K562 (cell line): Measurements from ENCODE around the gene SLC9A3. TPM values are rescaled to one million over a fixed set of nuclear protein-coding genes. Genes with fewer than 3 reads are reported as not detected.

Experiments used
- ATAC-seq: fragments of 200-7000 bp; cut with Tn5 transposase; 3 replicates; pipeline ENCODE4 v1.9.1; 2020; ENCODE audit warnings: moderate library complexity
- BruUV-seq: library from RNA; stranded (reverse); fragments of 400-500 nt; replicated peaks from 2 replicates; lab custom pipeline; 2021; lab: Mats Ljungman, UMichigan
- CTCF ChIA-PET: fragments of 300-600 bp; formaldehyde crosslinking; extraction: SDS; loops from one replicate; lab custom pipeline; 2021; ENCODE audit warnings: low intra/inter-chr PET ratio; lab: Yijun Ruan, JAX
- POLR2A ChIA-PET: fragments of 300-600, 350-650 bp; sonication (Branson Sonifier 250); formaldehyde crosslinking; extraction: SDS; loops from one replicate; lab custom pipeline; 2021; ENCODE audit warnings: antibody characterized with exemption, inconsistent platforms; lab: Yijun Ruan, JAX
- DNase-seq, 4 experiments: peaks; one replicate each; pipeline versions ENCODE4 v3.0.0 to v3.0.0-alpha.2; 2011 to 2018; ENCODE audit warnings: low spot score in 3 of 4, mixed read lengths in 3 of 4; ENCODE audit errors: extremely low read depth in 1 of 4
- FAIRE-seq: peaks from 2 replicates; lab custom pipeline; 2011; peaks lifted over from hg19 to GRCh38; lab: Jason Lieb, UNC
- H2AFZ ChIP-seq: 2 replicates; pipeline ENCODE4 v1.6.0; 2011; ENCODE audit warnings: low read depth, low read length, control low read depth, inconsistent platforms
- H3K27ac ChIP-seq: fragments of 200-600 bp; 3 replicates; pipeline ENCODE4 v1.8.0; 2011; ENCODE audit warnings: low read depth, mild to moderate bottlenecking, control low read depth, inconsistent platforms, low read length, moderate library complexity, mixed read lengths; ENCODE audit errors: extremely low read depth
- H3K27me3 ChIP-seq, 2 experiments: fragments of 300-600 bp in 1 of 2; 2 replicates in 1 of 2; 3 replicates in 1 of 2; pipeline versions ENCODE4 v1.6.0 to v1.8.0; 2011; ENCODE audit warnings: inconsistent platforms in 2 of 2, low read length in 2 of 2, mild to moderate bottlenecking in 1 of 2, mixed read lengths in 1 of 2, moderate library complexity in 1 of 2; ENCODE audit not compliant: control insufficient read depth in 2 of 2, insufficient read depth in 2 of 2
- H3K36me3 ChIP-seq: fragments of 300-600 bp; 3 replicates; pipeline ENCODE4 v1.8.0; 2011; ENCODE audit warnings: mild to moderate bottlenecking, low read length, inconsistent platforms; ENCODE audit not compliant: control insufficient read depth, insufficient read depth
- H3K4me1 ChIP-seq, 2 experiments: fragments of 200-600 bp in 1 of 2; replicated peaks in 1 of 2; 2 replicates in 1 of 2; 3 replicates in 1 of 2; pipeline versions ENCODE4 v1.5.1 to v1.8.0; 2011; ENCODE audit warnings: inconsistent platforms in 2 of 2, low read length in 2 of 2, mild to moderate bottlenecking in 1 of 2, mixed read lengths in 1 of 2, moderate library complexity in 1 of 2; ENCODE audit not compliant: control insufficient read depth in 2 of 2, insufficient read depth in 2 of 2
- H3K4me2 ChIP-seq: 2 replicates; pipeline ENCODE4 v1.6.1; 2011; ENCODE audit warnings: low read length, control low read depth, inconsistent platforms, mixed read lengths; ENCODE audit not compliant: insufficient read depth
- H3K4me3 ChIP-seq: fragments of 200-600 bp; sonication (generic), shearing (Covaris generic); 2 replicates; pipeline ENCODE4 v1.5.1; 2016; ENCODE audit warnings: control low read depth, inconsistent platforms
- H3K79me2 ChIP-seq: fragments of 200-600 bp; 3 replicates; pipeline ENCODE4 v1.8.0; 2011; ENCODE audit warnings: low read length, inconsistent platforms; ENCODE audit not compliant: control insufficient read depth, insufficient read depth
- H3K9ac ChIP-seq, 2 experiments: 2 replicates each; pipeline versions ENCODE4 v1.6.0 to v1.6.1; 2011; ENCODE audit warnings: low read depth in 2 of 2, low read length in 2 of 2, control low read depth in 1 of 2, inconsistent platforms in 1 of 2, mild to moderate bottlenecking in 1 of 2, mixed read lengths in 1 of 2; ENCODE audit not compliant: insufficient read depth in 1 of 2
- H3K9me1 ChIP-seq: one replicate; pipeline ENCODE4 v1.6.0; 2011; ENCODE audit warnings: inconsistent platforms, mild to moderate bottlenecking, low read length, moderate library complexity; ENCODE audit not compliant: control insufficient read depth, insufficient read depth
- H3K9me3 ChIP-seq: replicated peaks from 2 replicates; pipeline ENCODE4 v1.5.1; 2011; ENCODE audit warnings: low read depth, low read length, inconsistent platforms; ENCODE audit not compliant: control insufficient read depth, insufficient read depth
- H4K20me1 ChIP-seq: replicated peaks from 2 replicates; pipeline ENCODE4 v1.6.1; 2011; ENCODE audit warnings: low read length, inconsistent platforms, mixed read lengths; ENCODE audit not compliant: control insufficient read depth, insufficient read depth
- CREB5 ChIP-seq: fragments of 250-450 bp; sonication (Bioruptor Pico); IDR thresholded peaks from 2 replicates; pipeline ENCODE4 v1.5.0; 2020; ENCODE audit warnings: mild to moderate bottlenecking
- EHMT2 ChIP-seq: fragments of 450-650 bp; IDR thresholded peaks from 2 replicates; pipeline ENCODE4 v1.6.1; 2018; ENCODE audit warnings: antibody characterized with exemption
- HSF4 ChIP-seq: fragments of 250-450 bp; sonication (Bioruptor Pico); IDR thresholded peaks from 2 replicates; pipeline ENCODE4 v2.1.2; 2022; ENCODE audit warnings: mild to moderate bottlenecking, moderate library complexity, borderline replicate concordance
- NFIC ChIP-seq: fragments of 450-650 bp; IDR thresholded peaks from 2 replicates; pipeline ENCODE4 v1.6.1; 2017; ENCODE audit warnings: mild to moderate bottlenecking, inconsistent platforms
- POLR2G ChIP-seq: fragments of 200-400 bp; formaldehyde crosslinking; IDR thresholded peaks from 2 replicates; pipeline ENCODE4 v1.6.1; 2017; ENCODE audit warnings: low read depth, mild to moderate bottlenecking, antibody characterized with exemption, low read length, moderate library complexity
- RBFOX2 ChIP-seq: fragments of 200-400 bp; formaldehyde crosslinking; IDR thresholded peaks from 2 replicates; pipeline ENCODE4 v1.6.1; 2017; ENCODE audit warnings: low read depth, mild to moderate bottlenecking, low read length, moderate library complexity
- RBM34 ChIP-seq: fragments of 200-400 bp; formaldehyde crosslinking; IDR thresholded peaks from 2 replicates; pipeline ENCODE4 v1.6.1; 2018; ENCODE audit warnings: low read length, borderline replicate concordance; ENCODE audit not compliant: insufficient read depth
- TFE3 ChIP-seq: fragments of 450-650 bp; formaldehyde crosslinking; IDR thresholded peaks from 2 replicates; pipeline ENCODE4 v1.4.0; 2020; ENCODE audit warnings: mild to moderate bottlenecking, mixed read lengths
- ZNF398 ChIP-seq: fragments of 250-450 bp; sonication (Bioruptor Pico); IDR thresholded peaks from 2 replicates; pipeline ENCODE4 v1.8.0; 2021; ENCODE audit warnings: moderate library complexity, mild to moderate bottlenecking, inconsistent platforms
- WGBS: fragments of 100-300 bp; shearing (Covaris generic); methylation state at CpG from one replicate; pipeline ENCODE4 v1.1.6; 2016; ENCODE audit warnings: low coverage, mixed read lengths; ENCODE audit not compliant: insufficient coverage; ENCODE audit errors: missing lambda C conversion rate; 5-methylcytosine and 5-hydroxymethylcytosine counted together
- in situ Hi-C: fragments of 300-500 bp; cut with MboI; formaldehyde crosslinking; loops from 4 replicates; pipeline ENCODE4 v1.15.0; 2018; ENCODE audit warnings: inconsistent platforms, mixed read lengths
- intact Hi-C: fragments of 100-400 bp; cut with micrococcal nuclease; formaldehyde crosslinking; loops from 2 replicates; pipeline ENCODE4 v1.14.2; 2022
- polyA plus RNA-seq, 8 experiments: library from polyadenylated mRNA; depleted of rRNA in 4 of 8; stranded (reverse) in 5 of 8; unstranded in 3 of 8; fragments of >200 nt; fragmentation: Nextera tagmentation in 2 of 8; fragmentation: Illumina TruSeq in 1 of 8; extraction: Ambion mirVana in 2 of 8; extraction: Trizol in 1 of 8; gene quantifications; 2 replicates each; pipeline versions ENCODE4 v1.2.1 to v1.2.3, GENCODE V29; 2011 to 2014; ENCODE audit warnings: inconsistent platforms in 1 of 8, missing spikeins in 1 of 8
- total RNA-seq, 7 experiments: library from RNA; depleted of rRNA in 6 of 7; stranded (reverse); fragments of >200 nt in 6 of 7; fragmentation: Illumina TruSeq in 2 of 7; extraction: Trizol in 2 of 7; gene quantifications; 2 replicates each; pipeline versions ENCODE4 v1.2.1 to v1.2.3, GENCODE V29; 2011 to 2021; ENCODE audit warnings: low replicate concordance in 1 of 7

Gene SLC9A3
- total and polyA plus RNA-seq, 9 of the 15 experiments (the other 6 are each of a cell fraction or from before 2014, with no cell fraction given) = 1.5 to 5.8 (median 3.7) TPM; not detected in 2

- no peak overlapping the region for H3K4me3 ChIP-seq
- H3K9me1 ChIP-seq = no peaks in the 10 kb centered on the region
- H3K4me2 ChIP-seq = no peak overlapping the region
- DNase-seq (no peak), ATAC-seq (no peak), FAIRE-seq (no peak)
- peaks cover 14% of the 10 kb centered on the region; the same call in 1 of the 2 replicates for H4K20me1 ChIP-seq
- ChIA-PET POLR2A (interaction anchor here (0.7 kb wide), 1 partner anchor 63 kb away, joined by 3 read pairs; no protein-coding TSS in a partner anchor), CTCF (no interaction called here)
- in situ Hi-C loops = no loop called here
- no peaks in the 10 kb centered on the region for H3K9me3 ChIP-seq
- WGBS = 22% methylated on average over 13 of the region's 18 CpGs
- H2AFZ ChIP-seq = no peak overlapping the region
- TF ChIP-seq RBM34 = no peak
- 0 out of 2 replicates have a peak, but pooled peaks have one; percentile 17 for TF ChIP-seq RBFOX2
- TF ChIP-seq POLR2G = 0 out of 2 replicates have a peak, but pooled peaks have one; percentile 41
- intact Hi-C loops = loop anchor here (10.0 kb wide), 1 partner anchor 136 kb away; the partner anchor contains the start of gene CEP72
- BruUV-seq = no TSS peak
- no peak overlapping the region for H3K27ac ChIP-seq
- no peaks in the 10 kb centered on the region for H3K36me3 ChIP-seq
- H3K9ac ChIP-seq = no peak overlapping the region
- H3K27me3 ChIP-seq = peaks cover 25 to 82% of the 10 kb centered on the region in 2 experiments; a peak in 4 of 5 replicates
- no peaks in the 10 kb centered on the region for H3K79me2 ChIP-seq
- H3K4me1 ChIP-seq = peaks cover 0 to 86% of the 10 kb centered on the region in 2 experiments; a peak in 2 of 5 replicates
These were observed 45.8 kb downstream of the SLC9A3 start for GRCh38 chr5:478369-478981.

GRCh38 chr5:477871-478270 is 46.4 kb downstream of the SLC9A3 start:
- CTCF ChIA-PET = no interaction called here
- WGBS = 21% methylated on average over 13 of the region's 13 CpGs
- no peak overlapping the region for H3K9ac ChIP-seq
- H2AFZ ChIP-seq = no peak overlapping the region
- H3K4me3 ChIP-seq = no peak overlapping the region
- H3K36me3 ChIP-seq = no peaks in the 10 kb centered on the region
- no peak for DNase-seq
- H3K27me3 ChIP-seq = peaks cover 25 to 76% of the 10 kb centered on the region in 2 experiments; a peak in 4 of 5 replicates
- BruUV-seq = no TSS peak
- in situ Hi-C loops = no loop called here
- no peaks in the 10 kb centered on the region for H3K79me2 ChIP-seq
- no peak for ATAC-seq
- H3K4me2 ChIP-seq = no peak overlapping the region
- H3K9me1 ChIP-seq = no peaks in the 10 kb centered on the region
- no peak for FAIRE-seq
- H3K4me1 ChIP-seq = peaks cover 0 to 84% of the 10 kb centered on the region in 2 experiments; a peak in 2 of 5 replicates
- no peaks in the 10 kb centered on the region for H3K9me3 ChIP-seq
- peaks cover 14% of the 10 kb centered on the region; the same call in 1 of the 2 replicates for H4K20me1 ChIP-seq
- POLR2A ChIA-PET = no interaction called here
- H3K27ac ChIP-seq = no peak overlapping the region
- intact Hi-C loops = loop anchor here (10.0 kb wide), 1 partner anchor 137 kb away; the partner anchor contains the start of gene CEP72
- TF ChIP-seq TFE3 (CRISPR knock-in tag) (no peak), CREB5 (no peak), EHMT2 (no peak), HSF4 (CRISPR knock-in tag) (no peak), NFIC (no peak), ZNF398 (CRISPR knock-in tag) (no peak)
